ENCODE measurements around the gene DCTN3.
"Not testable (repeated sequence)": the region's sequence is repeated elsewhere in the genome, so short reads cannot be mapped to it uniquely, and the experiment has no call there.

The DCTN3 gene

DNA sequence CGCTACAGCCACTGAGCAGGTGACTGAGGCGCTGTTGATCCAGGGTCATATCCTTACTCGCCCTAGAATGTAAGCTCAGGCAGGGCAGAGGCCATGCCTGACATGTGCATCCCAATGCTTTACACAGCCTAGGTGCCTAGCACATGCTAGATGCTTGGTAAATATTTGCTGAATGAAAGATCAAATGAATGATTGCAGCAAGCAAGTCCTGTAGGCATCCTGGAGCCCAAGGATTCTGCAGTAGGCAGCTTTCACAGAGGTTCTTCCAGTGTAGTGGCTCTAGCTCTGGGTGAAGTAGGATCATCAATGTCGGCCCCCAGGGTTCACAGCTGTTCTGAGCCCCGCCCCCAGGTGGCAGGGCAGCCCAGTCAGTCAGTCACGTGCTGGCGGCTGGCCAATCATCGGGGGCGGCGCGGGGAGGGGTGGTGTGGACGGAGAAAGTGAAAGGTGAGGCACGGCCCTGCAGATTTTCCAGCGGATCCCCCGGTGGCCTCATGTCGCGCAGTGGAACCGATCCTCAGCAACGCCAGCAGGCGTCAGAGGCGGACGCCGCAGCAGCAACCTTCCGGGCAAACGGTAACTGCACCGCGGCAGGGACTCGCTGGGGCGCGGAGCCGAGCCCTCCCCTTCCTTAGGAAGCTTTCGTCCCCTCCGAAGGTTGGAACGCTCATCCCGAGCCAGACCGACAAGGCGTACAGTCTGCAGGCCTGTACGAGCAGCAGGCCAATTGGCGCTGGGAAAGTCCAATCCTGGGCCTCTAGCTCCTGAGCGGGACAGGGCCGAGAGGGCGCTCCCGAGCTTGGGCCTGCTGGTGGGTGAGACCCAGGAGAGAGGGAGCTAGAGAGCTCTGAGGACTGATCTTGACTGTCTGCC, 26.2 kb upstream of the DCTN3 start, which contains the start of gene GALT:
TSS of gene GALT (plus strand) at position 465 of the 873 bp plus-strand sequence. CDS start at position 495, 30 bp downstream.
- DNase-seq = peak; percentile 99

DNA sequence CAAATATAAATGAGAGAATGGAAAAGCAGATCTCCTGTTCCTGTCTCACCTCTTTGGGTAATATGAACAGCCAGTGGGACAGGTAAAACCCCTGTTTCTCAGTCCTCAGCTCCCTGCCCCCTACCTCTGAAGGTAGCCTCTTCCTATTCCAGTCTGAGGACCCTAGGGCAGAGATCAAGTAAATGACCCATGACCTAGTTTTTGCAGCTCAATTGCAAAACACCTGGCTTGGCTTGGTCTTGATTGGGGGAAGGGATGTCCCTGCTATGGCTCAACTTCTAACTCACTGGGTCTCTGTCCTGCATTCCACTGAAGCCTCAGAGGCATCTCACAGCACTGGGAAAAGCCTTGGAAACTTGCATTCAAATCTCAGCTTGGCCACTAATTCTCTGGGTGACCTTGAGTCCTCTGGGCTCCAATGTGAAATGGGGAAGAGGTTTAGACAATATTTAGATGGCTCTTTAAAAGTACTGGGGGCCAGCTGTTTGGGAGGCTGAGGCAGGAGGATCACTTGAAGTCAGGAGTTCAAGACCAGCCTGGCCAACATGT, 24.5 kb upstream of the DCTN3 start:
- no peak for DNase-seq

DNA sequence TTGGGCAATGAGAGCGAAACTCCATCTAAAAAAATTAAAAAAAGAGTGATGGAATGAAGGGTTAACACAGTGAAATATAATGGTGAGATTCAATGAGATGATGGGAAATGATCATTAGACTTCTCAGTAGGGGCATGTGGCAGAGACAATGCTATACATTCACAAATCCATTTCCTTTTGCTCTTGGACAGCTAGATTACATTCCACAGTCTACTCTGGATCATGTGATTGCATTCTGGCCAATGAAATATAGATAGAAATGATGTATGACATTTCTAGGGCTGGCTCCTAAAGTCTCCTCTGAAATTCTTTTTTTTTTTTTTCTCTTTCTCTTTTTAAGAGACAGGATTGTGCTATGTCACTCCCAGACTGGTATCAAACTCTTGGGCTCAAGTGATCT, 22.4 kb upstream of the DCTN3 start:
- DNase-seq = no peak

DNA sequence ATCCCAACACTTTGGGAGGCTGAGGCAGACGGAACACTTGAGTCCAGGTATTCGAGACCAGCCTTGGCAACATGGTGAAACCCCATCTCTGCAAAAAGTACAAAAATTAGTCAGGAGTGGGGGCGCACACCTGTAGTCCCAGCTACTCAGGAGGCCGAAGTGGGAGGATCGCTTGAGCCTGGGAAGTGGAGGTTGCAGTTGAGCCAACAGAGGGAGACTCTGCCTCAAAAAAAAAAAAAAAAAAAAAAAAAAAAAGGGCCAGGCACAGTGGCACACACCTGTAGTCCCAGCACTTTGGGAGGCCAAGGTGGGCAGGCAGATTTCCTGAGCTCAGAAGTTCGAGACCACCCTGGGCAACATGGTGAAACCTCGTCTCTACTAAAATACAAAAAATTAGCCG, 19.0 kb upstream of the DCTN3 start:
- DNase-seq = not testable (repeated sequence)

DNA sequence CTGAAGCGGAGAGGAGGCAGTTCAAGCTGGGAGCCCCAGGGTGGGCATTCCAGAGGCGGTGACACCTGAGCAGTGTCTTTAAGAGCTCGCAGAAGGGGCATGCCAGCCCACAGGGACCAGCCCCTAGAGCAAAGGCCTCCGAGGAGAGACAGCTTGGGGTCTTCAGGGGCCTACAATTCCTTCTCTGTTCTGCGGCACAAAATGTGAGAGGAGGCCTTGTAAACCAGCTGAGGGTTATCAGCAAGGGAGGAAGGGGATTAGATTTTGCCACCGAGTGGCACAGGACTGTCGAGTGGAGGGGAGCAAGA, 17.8 kb upstream of the DCTN3 start:
- DNase-seq = no peak

DNA sequence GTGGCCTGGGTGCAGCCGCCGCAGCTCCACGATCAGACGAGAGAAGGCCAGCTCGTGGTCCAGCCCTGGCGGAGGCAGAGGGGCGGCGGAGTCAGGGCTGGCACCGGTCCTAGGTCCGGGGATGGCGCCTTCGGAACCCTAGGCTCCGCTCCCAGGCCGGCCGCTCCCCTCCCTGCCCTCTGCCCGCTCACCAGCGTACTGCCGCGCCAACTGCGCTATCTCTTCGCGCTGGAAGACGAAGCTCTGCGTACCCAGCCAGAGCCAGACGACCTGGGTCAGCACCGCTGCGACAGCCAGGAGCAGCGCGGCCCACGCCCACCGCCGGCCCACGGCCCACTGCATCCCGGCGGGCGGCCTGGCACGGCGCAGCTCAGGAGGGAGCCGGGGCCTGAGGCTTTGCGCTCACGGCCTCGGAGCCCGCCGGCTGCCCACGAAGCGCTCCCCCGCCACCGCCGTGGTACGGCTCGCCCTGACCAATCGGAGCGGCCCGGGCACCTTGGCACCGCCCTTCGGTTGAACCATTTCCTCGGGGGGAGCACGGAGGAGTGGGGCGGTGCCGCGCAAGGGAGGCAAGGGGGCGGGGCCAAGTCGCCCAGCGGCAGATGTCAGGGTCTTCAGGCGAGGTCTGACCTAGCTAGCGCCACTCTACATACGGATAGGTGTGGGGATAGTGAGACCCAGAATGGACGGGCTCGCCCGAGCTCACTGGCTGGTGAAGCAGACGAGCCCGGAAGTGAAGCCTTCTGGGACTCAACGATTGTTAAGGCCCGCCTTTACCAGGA, 17.3 kb upstream of the DCTN3 start, which contains the start of gene SIGMAR1:
TSS of gene SIGMAR1 (minus strand) at position 432 of the 782 bp plus-strand sequence. CDS start at position 342, 90 bp downstream.
- peak; percentile 96 for DNase-seq

DNA sequence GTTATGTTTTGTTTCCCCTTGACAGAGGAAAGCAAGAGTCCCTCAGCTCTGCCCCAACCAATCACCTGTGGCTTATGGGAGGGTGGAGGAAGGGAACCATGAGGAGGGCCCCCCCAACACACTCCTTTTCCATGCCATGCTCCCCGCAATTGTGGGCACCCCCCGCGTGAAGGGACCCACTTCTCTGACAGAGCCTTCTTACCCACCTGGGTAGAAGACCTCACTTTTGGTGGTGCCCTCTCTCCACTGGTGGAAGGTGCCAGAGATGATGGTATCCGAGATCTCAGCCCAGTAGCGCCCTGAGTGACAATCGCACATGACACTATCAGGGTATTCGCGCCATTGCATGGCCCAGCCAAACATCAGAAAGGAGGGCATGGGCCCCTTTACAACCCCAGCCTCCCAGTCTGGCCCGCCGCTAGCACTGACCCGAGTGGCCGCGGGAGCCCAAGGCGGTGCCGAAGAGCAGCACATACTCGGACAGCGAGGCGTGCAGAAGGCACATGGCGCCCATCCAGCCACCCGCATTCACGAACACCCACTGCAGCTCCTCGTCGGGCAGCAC, 16.6 kb upstream of the DCTN3 start:
- no peak for DNase-seq

DNA sequence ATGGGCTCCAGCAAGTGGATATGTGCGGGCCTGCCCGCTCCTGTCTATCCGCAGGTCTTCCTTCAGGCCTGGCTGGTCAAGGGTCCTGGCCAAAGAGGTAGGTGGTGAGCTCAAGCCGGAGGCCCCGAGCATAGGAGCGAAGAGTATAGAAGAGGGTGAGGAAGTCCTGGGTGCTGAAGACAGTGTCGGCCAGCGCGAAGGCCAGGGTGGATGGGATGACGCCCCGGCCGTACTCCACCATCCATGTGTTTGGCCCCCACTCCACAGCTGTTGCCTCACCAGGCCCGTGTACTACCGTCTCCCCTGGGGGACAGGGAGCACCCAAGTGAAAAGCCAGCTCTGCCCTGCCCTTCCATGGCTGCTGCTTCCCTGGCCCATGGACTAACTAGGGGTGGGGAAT, 15.3 kb upstream of the DCTN3 start:
- DNase-seq = no peak

DNA sequence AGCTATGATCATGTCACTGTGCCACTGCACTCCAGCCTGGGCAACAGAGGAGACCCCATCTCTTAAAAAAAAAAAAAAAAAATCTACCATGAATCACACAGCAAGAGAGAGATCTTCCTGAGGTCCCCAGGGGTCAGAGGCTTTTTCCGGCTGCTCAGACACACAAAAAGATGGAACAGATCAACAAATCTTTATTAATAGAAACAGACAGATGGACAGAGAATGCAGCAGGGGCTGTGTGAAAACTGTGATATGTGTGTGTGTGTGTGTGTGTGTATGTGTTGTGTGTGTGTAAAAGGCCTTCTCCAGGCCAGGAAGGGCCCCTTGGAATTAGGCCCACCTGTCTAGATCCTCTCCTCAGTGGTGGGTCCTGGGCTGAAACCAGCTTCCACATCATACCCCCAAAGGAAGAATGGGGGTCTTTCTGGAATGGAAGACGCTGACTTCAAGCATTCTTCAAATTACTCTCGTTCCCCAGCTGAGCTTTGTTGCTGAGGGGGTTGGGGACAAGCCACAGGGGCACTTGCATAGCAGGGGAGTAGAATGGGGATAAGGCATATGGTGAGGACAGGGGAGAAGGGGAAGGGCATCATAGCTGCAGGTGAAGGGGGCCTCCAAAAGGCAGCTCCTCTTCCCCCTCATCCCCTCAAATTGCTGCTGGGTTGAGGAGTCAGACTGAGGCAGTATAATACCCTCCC, 14.4 kb upstream of the DCTN3 start:
- no peak for DNase-seq

DNA sequence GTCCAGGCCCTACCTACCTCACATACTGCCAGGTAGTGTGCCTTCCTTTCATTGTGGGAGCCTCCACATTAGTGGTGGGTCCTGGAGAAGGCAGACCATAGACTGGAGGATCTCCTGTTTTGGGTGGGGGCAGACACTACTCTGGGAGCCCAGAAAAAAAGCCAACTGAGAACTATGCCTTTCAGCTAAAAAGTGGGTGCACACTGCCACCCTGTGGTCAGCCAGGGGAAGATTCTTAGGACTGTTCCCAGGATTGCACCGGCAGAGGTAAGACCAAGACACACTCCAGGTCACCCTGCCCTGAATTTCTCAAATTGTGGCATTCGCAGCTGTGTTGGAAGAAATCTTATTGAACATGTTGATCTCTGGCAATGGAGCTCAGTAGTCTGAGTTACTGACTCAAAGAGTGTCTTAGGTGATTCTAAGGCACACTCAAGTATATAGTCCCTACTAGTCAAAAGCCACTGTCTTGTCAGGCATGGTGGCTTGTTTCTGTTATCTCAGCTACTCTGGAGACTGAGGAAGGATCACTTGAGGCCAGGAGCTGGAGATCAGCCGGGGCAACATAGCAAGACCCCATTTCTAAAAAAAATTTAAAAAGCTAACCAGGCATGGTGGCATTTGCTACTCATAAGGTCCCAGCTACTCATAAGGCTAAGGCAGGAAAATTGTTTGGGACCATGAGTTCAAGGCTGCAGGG, 13.7 kb upstream of the DCTN3 start:
- DNase-seq = peak; percentile 85

DNA sequence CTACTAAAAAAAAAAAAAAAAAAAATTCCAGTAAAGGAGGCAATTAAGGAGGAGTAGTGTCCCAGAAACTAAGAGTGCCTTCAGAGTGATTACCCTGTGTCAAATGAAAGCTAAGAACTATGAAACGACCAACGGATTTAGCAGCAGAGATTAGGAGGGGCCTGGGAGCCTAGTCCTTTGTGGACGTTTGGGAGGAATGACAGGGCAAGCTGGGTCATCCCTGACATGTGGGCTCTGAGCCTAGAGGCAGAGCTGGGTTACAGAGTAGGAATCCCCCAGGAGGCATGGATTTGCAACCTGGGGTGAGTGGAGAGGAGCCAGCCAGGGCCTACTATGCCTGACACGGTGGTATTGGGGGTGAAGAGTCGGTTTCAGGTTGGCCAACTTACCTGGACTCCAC, 12.9 kb upstream of the DCTN3 start:
- DNase-seq = no peak

DNA sequence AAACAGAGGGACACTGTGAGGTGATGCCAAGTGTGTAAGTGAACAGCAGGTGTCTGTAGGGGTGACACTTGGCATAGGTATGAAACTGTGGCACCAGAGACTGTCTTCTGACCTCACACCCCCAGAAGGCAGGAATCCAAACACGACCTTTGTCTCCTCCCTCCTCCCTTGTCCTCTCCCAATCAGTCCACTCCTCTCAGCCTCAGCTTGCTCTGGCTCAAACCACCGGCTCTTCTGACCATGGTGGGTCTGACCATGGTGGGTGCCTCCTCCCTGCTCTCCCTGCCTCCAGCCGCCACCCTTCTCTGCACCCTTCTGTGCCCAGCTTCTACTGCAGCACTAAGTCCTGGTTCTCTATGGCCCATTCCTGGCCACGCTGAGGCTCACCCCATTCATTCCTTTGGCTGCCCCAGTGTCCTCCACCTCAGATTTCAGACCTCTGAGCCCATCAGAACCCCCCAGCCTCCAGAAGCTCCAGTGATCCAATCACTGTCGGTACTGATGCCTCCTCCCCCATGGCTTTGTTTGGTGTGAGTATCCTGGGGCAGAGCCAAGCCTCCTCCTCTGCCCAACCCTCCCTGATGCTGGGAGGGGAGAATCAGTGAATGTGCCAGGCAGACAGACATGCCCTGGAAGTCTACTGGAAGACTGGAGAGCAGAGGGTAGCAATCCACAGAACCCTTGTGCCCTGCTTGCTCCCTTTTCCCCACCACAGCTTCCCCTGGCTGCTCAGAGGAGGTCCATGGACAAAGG, 10.3 kb upstream of the DCTN3 start:
- no peak for DNase-seq

DNA sequence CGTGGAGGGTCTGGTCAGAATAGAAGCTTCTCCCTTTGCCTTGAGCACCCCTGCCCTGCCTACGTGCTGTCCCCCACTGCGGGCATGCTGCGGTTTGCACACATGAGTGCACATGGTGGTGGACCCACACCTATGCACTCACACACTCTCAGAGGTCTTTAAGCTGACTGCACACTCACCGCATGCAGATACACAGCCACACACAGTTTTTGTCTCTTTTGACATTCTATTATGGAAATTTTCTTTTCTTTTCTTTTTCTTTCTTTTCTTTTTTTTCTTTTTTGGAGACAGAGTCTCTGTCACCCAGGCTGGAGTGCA, 9.2 kb upstream of the DCTN3 start:
- DNase-seq = no peak

DNA sequence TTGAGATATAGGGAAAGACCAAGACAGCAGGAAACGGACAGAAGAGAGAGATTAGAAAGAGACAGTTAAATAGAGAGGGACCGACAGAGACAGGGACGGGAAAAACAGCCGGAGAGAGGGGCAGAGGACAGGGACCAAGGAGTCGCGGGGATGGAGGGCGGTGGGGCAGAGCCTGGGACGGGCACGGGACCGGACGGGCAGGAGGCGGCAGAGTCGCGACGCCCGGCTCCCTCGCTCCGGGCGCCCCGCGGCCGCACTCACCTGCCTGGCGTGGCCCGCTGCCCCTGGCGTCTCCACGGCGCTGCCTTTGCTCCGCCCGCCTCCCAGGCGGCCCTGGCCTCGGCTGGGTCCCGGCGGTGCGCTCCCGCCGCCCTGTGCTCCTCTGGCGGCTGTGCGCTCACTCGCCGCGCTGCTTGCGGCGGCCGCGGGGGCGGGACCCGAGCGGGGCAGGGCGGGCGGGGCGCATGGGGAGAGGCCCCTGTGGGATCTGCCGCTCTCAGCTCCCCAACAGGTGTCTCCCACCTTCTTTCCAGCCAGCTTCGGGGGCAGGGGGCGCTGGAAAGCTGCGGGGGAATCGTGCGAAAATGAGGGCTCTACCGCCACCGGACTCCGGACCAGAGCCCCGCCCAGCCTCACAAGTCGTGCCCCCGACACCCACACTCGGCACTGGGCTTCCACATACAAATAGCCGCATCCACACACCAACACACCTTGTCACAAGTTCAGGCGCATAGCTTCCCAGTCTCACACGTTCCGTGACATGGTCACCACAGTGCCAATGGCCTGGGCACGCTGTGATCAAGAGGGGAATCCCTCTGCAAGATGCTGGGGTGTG, 8.6 kb upstream of the DCTN3 start, which contains the start of gene ARID3C:
TSS of gene ARID3C (minus strand) at position 411 of the 835 bp plus-strand sequence. CDS start 1,052 bp downstream, outside the sequence.
- peak; percentile 61 for DNase-seq

DNA sequence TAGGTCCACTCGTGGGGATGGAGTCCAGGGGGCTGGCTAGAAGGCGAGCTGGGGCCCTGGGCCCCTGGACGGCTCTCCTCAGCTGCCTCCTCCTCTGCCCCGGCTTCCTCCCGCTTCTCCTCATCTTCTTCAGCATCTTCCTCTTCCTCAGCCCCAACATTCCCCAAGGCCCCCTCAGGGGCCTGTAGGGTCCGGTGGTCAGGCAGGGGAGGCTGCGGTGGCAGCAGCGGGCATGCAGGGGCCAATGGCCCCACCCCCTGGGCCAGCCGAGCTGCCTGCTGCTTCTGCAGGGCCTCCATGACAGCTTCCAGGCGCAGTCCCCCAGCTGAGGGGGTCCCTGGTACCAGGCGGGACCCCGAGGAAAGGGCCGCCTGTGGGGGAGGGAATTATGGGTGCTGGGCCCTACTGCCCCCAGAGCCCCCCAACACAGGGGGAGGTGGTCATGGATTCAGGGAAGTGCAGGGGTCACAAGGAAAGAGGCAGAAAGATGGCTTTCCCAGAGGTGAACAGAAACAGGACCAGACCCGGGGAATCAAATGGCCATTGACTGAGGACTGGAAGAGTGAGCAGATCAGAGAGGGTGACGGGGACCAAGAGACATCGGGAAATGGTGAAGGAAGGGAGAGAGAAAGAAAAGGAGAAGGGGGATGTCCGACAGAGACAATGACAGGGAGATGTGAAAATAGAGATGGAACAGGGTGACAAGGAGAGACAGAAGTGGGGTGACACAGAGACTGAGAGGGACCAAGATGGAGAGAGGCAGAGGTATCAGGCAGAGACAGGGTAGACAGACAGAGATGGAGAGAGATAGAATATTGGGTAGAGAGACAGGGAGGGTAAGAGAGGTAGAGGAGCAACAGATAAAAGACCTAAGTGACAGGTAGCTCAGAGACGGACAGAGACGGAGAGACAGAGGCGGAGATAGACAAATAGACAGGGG, 7.7 kb upstream of the DCTN3 start:
- DNase-seq = no peak

DNA sequence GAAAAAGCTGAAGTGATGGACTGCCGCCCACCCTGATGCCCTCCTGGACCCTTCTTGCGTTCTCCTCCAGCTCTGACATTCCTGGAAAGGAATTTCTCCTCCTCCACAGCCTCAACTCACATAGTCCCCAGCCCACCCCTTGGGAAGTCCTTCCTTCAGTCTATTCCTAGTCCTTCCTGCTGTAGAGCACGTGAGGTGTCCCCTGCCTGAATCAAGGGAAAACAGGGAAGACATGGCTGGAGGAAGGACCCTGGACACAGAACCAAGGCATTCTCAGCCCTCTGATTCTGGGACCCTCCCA, 4.8 kb upstream of the DCTN3 start:
- DNase-seq = no peak

DNA sequence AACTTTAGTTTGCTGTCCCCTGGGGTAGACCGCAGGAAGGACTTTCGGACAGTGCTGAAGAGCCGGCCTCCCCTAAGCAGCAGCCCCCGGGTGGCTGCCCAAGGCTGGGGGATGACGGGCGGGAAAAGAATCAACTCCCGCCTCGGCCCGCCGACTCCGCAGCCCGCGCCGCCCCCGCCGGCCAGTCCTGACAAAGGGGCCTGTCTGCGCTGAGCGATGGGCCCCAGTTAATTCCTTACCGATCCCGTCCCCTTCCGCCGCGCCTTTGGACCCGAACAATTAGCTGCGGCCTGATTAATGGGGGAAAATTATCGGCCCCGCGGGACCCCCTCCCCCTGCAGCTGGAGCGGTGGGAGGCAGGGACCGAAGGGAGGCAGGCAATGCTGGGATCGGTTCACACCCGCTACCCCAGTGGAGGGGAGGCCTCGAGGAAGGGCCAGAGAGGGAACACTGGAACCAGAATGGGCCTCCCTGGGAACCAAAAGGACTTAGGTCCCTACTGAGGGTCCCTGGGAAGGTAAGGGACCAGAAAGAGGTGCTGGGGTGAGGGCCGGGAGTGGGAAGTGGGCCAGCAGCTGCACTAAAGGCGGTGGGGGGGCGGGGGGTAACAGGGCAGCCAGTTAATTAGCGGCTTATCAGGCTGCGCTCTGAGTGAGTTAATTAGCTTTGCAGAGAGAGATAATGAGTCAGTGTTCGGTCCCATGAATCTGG, 4.3 kb upstream of the DCTN3 start:
- DNase-seq = no peak

DNA sequence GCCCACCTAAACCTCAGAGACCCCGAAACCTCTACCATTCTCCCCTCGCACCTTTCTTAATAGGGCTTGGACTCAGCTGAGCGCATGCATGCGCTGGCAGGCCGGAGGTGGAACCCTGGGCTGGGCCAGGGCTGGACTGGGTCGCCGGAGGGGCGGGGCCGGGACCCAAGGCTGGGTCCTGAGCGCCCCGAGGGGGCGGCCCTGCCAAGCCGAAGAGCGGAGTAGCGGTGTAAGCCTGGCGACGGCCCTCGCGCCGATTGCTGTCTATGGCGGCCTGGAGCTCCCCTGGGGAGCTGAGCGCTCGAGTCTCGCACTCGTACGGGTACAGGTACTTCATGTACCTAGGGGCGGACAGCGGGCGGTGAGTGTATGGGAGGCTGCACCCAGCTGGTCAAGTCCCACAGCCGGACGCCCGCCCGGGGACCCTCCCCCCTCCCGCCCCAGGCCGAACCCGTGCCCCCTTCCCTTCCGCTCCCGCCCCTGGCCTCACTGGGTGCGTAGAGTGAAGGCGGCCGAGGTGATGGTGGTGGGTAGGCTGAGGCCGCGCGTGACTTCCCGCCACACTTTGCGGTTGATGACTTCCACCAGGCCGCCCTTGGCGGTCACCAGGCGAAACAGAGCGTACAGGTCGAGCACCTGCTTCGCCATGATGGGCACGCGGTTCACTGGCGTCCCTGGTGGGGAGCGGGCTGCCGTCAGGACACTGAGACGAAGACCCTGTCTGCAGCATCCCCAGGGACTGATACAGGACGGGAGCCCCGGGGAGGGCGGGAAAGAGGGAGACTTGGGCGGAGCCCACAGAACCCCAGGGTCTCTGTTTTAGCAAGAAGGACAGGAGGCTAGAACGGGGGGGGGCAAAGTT, 3.3 kb upstream of the DCTN3 start:
- no peak for DNase-seq
